ENCODE measurements around the gene MPP3.
"Not testable (repeated sequence)": the region's sequence is repeated elsewhere in the genome, so short reads cannot be mapped to it uniquely, and the experiment has no call there.

The MPP3 gene

DNA sequence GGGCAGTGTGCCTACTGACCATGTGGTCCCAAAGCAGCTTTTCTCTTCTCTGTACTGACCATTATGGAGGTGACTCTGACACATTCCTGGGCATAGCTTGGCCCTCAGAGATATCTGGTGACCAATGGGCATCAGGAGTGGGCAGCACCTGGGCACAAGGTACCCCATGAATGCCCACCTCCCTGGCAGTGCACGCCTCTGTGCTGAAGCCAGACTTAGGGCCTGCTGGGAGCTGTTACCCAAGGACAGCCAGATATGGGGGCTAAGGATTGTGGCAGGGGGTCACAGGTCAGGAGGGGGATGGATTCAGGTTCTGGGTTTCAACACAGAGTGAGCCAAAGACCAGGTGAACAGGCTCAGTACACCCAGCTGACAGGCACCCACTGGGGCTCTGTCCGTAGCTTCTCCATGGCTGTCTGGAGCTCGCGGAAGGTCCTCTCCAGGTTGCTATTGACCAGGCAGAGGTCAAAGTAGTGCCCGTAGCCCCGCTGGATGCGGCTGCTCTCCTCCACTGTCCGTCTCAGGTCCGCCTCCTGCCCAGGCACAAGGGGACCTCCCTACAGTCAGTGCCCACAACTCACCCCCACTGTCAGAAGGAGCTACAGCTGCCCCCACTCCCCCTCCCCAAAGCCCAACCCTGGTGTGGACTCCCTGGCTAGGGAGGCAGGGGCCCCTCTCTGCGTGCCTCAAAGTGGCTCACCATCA is 44.7 kb upstream of the MPP3 start:
- no peak overlapping the region for H3K27ac ChIP-seq
- TF ChIP-seq, protein P1, sequence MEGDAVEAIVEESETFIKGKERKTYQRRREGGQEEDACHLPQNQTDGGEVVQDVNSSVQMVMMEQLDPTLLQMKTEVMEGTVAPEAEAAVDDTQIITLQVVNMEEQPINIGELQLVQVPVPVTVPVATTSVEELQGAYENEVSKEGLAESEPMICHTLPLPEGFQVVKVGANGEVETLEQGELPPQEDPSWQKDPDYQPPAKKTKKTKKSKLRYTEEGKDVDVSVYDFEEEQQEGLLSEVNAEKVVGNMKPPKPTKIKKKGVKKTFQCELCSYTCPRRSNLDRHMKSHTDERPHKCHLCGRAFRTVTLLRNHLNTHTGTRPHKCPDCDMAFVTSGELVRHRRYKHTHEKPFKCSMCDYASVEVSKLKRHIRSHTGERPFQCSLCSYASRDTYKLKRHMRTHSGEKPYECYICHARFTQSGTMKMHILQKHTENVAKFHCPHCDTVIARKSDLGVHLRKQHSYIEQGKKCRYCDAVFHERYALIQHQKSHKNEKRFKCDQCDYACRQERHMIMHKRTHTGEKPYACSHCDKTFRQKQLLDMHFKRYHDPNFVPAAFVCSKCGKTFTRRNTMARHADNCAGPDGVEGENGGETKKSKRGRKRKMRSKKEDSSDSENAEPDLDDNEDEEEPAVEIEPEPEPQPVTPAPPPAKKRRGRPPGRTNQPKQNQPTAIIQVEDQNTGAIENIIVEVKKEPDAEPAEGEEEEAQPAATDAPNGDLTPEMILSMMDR (conservative IDR thresholded peaks at IDR 0.05), result no peak

DNA sequence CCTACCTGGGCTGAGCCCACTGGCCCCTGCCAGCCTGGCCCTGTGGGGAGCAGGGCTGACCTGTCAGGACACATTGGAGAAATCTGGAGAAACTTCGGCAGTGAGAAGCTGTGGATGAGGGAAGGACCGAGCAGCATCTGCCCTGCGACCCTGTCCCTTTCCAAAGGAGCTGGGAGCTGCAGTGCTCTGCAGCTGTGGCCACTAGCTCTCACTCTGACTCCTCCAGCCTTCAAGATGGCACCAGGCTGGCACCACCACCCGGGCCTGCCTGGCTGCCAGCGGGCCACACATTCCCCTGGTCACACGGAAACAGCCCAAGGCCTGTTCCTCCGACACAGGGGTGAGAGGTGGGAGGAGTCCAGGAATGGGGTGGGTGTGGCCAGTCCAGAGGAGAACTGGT is 44.1 kb upstream of the MPP3 start:
- TF ChIP-seq, protein P1 (conservative IDR thresholded peaks at IDR 0.05), result no peak
- H3K27ac ChIP-seq, result no peak overlapping the region

DNA sequence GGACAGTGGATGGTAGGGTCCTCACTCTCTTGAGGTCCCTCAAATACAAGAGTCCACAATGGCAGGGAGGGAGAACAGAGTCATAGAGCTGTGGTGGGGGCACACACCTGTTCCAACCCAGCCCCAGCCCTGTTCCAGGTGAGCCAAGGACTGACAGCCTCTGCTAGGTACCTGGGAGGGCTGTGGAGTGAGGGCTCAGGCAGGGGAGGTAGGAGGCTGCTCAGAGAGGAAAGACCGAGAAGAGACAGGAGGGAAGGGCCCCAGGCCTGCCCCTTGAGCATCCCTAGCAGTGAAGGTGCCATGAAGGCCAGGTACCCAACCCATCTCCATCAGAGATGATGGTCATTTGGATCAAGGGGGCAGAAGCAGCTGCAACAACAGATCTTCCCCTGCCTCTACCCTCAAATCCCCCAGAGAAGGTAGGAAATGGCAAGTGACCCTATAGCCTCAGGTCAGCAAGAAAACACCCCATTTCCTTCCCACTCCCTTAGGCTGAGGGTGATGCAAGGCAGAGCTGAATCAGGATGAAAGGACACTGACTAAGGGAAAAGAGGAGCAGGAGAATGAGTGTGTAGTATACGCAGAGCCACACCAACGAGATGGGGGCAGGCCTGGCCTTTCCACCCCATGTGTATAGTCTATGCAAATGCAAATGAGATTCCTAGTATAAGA is 42.7 kb upstream of the MPP3 start:
- TF ChIP-seq, protein P1 (conservative IDR thresholded peaks at IDR 0.05), result no peak

DNA sequence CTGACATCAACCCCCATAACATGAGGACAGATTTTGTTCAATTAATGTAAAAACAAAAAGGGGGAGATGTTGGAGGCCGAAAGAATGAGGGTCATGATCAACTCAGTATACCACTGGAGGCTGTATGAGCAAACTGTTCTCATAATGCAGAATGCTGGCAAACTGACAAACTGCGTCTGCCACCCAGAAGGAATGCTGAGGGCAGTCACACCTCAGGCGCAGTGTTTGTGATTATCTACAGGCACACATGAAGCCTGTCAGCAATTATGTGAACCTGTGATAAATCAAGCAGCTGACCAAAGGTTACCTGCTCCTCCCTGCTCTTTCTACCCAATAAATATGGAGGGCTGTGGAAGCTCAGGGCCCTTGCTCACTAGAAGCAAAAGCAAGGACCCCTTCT is 41.3 kb upstream of the MPP3 start:
- TF ChIP-seq, protein P1 (conservative IDR thresholded peaks at IDR 0.05), result no peak
- H3K27ac ChIP-seq, result no peak overlapping the region

More for the DNA sequence above, 42.7 kb upstream of the MPP3 start:
- H3K27ac ChIP-seq, result no peak overlapping the region

DNA sequence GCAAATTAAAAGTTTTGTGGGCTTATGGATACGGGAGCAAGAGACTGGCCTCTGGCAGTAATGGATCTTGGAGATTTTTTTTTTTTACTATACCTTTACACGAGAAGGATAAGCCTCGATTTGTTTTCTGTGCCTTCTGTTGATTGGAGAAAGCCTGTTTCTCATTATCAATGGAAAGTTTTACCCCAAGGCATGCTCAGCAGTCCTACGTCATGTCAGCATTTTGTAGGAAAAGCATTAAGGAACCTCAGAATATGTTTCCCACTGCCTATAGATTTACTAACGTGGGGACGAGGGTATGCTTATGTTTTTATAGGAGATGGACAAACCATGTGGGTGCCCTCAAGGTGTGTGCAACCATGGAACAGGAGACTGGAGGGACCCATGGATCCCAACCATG is 40.9 kb upstream of the MPP3 start:
- H3K27ac ChIP-seq, result no peak overlapping the region
- TF ChIP-seq, protein P1 (conservative IDR thresholded peaks at IDR 0.05), result no peak

DNA sequence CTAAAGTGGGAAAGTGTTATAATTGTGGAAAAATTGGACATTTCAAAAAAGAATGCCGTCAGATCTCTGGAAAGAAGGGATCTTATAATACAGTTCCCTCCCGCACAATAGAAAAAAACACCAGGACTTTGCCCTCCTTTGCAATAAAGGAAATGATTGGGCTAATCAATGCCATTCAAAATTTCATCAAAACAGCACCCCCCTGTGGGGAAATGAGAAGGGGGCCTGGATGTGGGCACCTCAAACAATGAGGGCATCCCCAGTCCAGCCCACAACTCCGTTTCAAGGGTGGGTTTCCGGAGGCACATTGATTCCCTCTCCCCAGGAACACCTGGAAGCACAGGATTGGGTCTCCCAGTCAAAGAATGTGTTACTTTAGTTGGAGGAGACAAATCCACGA is 40.1 kb upstream of the MPP3 start:
- H3K27ac ChIP-seq, result no peak overlapping the region

DNA sequence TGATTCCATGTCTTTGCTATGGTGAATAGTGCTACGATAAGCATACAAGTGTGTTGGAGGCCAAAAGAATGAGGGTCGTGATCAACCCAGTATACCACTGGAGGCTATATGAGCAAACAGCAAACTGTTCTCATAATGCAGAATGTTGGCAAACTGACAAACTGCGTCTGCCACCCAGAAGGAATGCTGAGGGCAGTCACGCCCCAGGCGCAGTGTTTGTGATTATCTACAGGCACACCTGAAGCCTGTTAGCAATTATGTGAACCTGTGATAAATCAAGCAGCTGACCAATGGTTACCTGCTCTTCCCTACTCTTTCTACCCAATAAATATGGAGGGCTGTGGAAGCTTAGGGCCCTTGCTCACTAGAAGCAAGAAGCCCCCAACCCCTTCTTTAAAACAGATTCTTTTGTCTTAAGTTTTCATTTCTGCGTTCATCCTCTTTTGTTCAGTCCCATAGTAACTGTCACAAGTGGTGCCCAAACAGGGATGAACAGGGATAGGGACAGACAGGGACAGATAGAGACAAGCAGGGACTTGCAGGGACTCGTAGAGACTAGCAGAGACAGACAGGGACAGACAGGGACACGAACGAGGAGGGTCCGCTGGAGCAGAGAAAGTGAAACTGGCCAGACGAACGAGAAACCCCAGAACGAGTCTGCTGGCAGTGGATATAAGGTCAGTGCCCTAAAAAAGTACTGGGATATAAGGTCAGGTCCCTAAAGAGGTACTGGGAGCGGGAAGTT is 39.2 kb upstream of the MPP3 start:
- H3K27ac ChIP-seq, result no peak overlapping the region
- TF ChIP-seq, protein P1 (conservative IDR thresholded peaks at IDR 0.05), result no peak

More for the DNA sequence above, 40.1 kb upstream of the MPP3 start:
- TF ChIP-seq, protein P1 (conservative IDR thresholded peaks at IDR 0.05), result no peak

DNA sequence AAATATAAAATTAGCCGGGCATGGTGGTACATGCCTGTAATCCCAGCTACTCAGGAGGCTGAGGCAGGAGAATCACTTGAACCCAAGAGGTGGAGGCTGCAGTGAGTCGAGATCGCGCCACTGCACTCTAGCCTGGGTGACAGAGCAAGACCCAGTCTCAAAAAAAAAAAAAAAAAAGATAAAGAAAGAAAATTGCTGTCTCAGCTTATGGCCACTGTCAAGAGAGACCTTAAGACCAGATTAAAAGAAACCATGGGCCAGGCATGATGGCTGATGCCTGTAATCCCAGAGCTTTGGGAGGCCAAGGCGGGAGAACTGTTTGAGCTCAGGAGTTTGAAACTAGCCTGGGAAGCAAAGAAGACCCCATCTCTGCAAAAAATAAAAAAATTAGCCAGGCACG is 36.1 kb upstream of the MPP3 start:
- not testable (repeated sequence) for H3K27ac ChIP-seq
